IPS-15b (cell line): Measurements from ENCODE around the gene APOC3.
"Not testable (repeated sequence)": the region's sequence is repeated elsewhere in the genome, so short reads cannot be mapped to it uniquely, and the experiment has no call there.

ENCODE experiments used
- H3K27me3 ChIP-seq: one replicate; pipeline ENCODE4 v1.6.1; 2013; ENCODE audit warnings: low read length; ENCODE audit not compliant: control insufficient read depth, insufficient read depth
- H3K36me3 ChIP-seq: one replicate; pipeline ENCODE4 v1.6.1; 2013; ENCODE audit warnings: low read length; ENCODE audit not compliant: control insufficient read depth, insufficient read depth
- H3K4me1 ChIP-seq: one replicate; pipeline ENCODE4 v1.6.1; 2013; ENCODE audit warnings: mild to moderate bottlenecking, low read length; ENCODE audit not compliant: control insufficient read depth, insufficient read depth
- H3K4me3 ChIP-seq: one replicate; pipeline ENCODE4 v1.5.1; 2013; ENCODE audit warnings: low read depth, low read length
- H3K9ac ChIP-seq: one replicate; pipeline ENCODE4 v1.6.1; 2013; ENCODE audit warnings: low read depth, mild to moderate bottlenecking, low read length
- H3K9me3 ChIP-seq: one replicate; pipeline ENCODE4 v1.6.1; 2013; ENCODE audit warnings: mild to moderate bottlenecking, low read length; ENCODE audit not compliant: control insufficient read depth, insufficient read depth

APOC3 gene

GRCh38 chr11:116792144-116792868, 37.4 kb upstream of the APOC3 start:
- no peak overlapping the region for H3K9ac ChIP-seq
- peaks cover 9% of the 10 kb centered on the region for H3K4me1 ChIP-seq
- H3K9me3 ChIP-seq: no peaks in the 10 kb centered on the region
- no peaks in the 10 kb centered on the region for H3K36me3 ChIP-seq
- H3K27me3 ChIP-seq: peaks cover 22% of the 10 kb centered on the region
- H3K4me3 ChIP-seq: no peak overlapping the region

DNA sequence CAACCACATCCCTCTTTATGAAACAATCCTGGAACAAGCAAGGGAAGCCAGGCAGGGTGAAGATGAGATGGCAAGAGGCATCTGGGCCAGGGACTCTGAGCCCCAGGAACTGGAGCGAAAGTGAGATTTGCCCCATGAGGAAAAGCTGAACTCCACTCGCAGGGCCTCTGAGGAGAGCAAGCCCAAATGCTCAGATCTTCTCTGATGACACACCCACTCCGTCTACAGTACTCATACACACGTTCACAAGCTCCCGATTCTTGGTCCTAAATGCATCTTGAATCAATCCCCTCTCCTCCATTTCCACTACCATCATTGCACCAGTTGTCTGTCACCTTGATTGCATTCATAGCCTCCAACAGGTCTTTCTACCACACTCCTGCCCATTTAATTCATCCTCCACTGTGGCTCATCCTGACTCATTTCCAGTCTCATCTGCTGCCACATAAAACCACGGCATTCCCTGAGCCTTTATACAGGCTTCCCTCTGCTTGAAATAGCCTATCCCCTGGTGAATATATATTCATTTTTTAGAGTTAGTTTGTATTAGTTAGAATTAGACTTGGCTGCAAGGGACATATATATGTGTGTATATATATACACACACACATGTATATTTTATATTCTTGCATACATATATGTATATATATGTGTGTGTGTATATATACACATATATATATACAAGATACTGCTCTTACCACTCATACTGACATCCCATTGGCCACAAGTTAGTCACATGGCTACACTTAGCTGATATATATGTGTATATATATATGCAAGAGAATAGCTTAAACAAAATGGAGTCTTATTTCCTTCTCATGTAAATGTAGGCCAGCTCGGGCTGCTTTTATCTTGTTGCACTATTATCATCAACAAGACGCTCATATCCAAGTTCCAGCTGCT, 36.6 kb upstream of the APOC3 start:
- Histone ChIP-seq H3K9me3 (no peaks in the 10 kb centered on the region), H3K4me1 (peaks cover 9% of the 10 kb centered on the region), H3K27me3 (peaks cover 22% of the 10 kb centered on the region), H3K4me3 (no peak overlapping the region), H3K9ac (no peak overlapping the region), H3K36me3 (no peaks in the 10 kb centered on the region)

DNA sequence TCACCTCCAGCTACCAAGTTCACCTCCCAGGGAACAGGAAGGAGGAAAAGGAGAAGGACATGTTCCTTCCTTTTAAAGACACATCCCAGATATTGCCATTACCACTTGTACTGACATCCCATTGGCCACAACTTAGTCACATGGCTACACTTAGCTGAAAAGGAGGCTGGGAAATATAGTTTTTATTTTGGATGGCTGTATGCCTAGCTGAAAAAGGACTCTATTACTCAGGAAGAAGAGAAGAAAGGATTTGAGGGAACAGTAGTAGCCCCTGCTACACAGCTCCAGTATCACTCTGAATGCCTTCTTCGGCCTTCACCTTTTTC, 36.0 kb upstream of the APOC3 start:
- no peak overlapping the region for H3K9ac ChIP-seq
- no peak overlapping the region for H3K4me3 ChIP-seq
- peaks cover 5% of the 10 kb centered on the region for H3K4me1 ChIP-seq
- peaks cover 19% of the 10 kb centered on the region for H3K27me3 ChIP-seq
- H3K9me3 ChIP-seq: no peaks in the 10 kb centered on the region
- H3K36me3 ChIP-seq: no peaks in the 10 kb centered on the region

- Histone ChIP-seq H3K9ac (no peak overlapping the region), H3K9me3 (no peaks in the 10 kb centered on the region)
These were observed 34.9 kb upstream of the APOC3 start for GRCh38 chr11:116794851-116795250.

DNA sequence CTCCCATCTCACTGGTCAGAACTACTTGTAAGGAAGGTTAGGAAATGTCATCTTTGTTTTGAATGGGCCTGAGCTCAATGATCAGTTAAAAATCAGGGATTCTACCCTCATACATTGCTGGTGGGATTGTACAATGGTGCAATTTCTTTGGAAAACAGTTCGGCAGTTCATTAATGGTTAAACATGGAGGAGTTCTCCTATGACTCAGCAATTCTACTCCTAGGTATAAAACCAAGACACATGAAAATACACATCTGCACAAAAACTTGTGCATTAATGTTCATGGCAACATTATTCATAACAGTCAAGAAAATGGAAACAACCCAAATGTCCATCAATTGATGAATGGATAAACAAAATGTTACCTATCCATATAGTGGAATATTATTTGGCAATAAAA, 33.2 kb upstream of the APOC3 start:
- Histone ChIP-seq H3K4me1 (peaks cover 3% of the 10 kb centered on the region), H3K9me3 (no peaks in the 10 kb centered on the region), H3K36me3 (no peaks in the 10 kb centered on the region), H3K9ac (no peak overlapping the region), H3K4me3 (no peak overlapping the region), H3K27me3 (no peaks in the 10 kb centered on the region)

More at GRCh38 chr11:116794851-116795250, 34.9 kb upstream of the APOC3 start:
- H3K4me3 ChIP-seq: no peak overlapping the region
- peaks cover 9% of the 10 kb centered on the region for H3K27me3 ChIP-seq
- peaks cover 5% of the 10 kb centered on the region for H3K4me1 ChIP-seq
- H3K36me3 ChIP-seq: no peaks in the 10 kb centered on the region

DNA sequence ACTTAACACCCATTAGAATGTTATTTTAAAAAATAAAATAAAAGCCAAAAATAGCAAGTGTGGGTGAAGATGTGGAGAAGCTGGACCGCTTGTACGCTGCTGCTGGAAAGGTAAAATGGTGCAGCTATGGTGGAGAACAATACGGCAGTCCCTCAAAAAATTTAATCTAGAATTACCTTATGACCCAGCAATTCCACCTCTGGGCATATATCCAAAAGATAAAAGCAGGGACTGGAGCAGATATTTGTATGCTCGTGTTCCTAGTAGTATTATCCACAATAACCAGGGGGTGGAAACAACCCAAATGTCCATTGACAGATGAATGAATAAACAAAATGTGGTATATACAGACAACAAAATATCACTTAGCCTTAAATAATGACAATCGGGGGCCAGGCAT, 31.9 kb upstream of the APOC3 start:
- Histone ChIP-seq H3K4me1 (peaks cover under 1% of the 10 kb centered on the region), H3K9ac (no peak overlapping the region), H3K9me3 (no peaks in the 10 kb centered on the region), H3K4me3 (no peak overlapping the region), H3K27me3 (peaks cover 2% of the 10 kb centered on the region), H3K36me3 (no peaks in the 10 kb centered on the region)

- Histone ChIP-seq H3K4me1 (no peaks in the 10 kb centered on the region), H3K36me3 (no peaks in the 10 kb centered on the region), H3K9ac (no peak overlapping the region), H3K4me3 (no peak overlapping the region), H3K27me3 (peaks cover 2% of the 10 kb centered on the region), H3K9me3 (no peaks in the 10 kb centered on the region)
These were observed 31.3 kb upstream of the APOC3 start for GRCh38 chr11:116798368-116798767.

DNA sequence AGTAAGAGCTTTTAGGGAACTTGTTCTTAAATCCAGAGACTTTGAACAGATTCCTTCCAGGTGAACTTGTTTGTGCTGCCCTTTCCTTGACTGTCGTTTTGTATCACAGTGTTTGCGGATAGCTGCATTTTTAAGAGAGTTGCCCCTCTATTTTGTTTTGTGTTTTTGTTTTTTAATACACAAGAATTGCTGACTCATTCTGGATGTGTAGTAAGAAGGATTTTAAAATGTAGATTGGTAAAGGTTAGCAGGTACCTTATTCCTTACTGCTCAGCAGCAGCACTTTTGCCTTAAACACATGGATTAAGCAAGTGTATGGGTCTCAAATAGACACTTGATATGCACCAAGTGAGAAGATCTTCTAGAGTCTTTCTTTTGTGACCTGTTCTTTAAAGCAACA, 29.1 kb upstream of the APOC3 start:
- H3K4me1 ChIP-seq: no peaks in the 10 kb centered on the region
- H3K4me3 ChIP-seq: no peak overlapping the region
- no peaks in the 10 kb centered on the region for H3K9me3 ChIP-seq
- H3K27me3 ChIP-seq: peaks cover 2% of the 10 kb centered on the region
- H3K9ac ChIP-seq: no peak overlapping the region
- no peaks in the 10 kb centered on the region for H3K36me3 ChIP-seq

GRCh38 chr11:116801662-116802061, 28.0 kb upstream of the APOC3 start:
- H3K4me1 ChIP-seq, H3K27me3 ChIP-seq, H3K9ac ChIP-seq, H3K9me3 ChIP-seq, H3K4me3 ChIP-seq, H3K36me3 ChIP-seq: not testable (repeated sequence)

DNA sequence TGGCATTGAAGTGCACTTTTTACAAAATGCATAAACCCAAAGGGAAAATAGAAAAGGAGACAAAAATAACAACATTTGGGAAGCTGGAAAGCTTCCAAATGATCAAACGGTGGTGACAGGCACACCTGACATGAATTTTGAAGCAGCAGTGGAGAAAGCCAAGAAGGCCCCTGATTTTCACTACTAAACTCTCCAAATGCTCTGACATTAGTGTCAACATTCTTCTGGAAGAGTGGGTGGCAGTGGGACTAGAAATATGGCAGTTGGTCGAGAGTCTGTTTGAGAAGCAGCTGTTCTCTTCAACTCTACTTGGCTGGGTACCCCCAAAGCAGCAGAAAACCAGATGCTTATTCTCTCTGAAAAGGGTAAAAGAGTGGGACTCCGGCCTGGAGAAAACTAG, 25.7 kb upstream of the APOC3 start:
- no peaks in the 10 kb centered on the region for H3K36me3 ChIP-seq
- no peak overlapping the region for H3K9ac ChIP-seq
- H3K27me3 ChIP-seq: peaks cover 2% of the 10 kb centered on the region
- no peaks in the 10 kb centered on the region for H3K9me3 ChIP-seq
- H3K4me3 ChIP-seq: no peak overlapping the region
- no peaks in the 10 kb centered on the region for H3K4me1 ChIP-seq

- no peaks in the 10 kb centered on the region for H3K27me3 ChIP-seq
- H3K9me3 ChIP-seq: no peaks in the 10 kb centered on the region
- no peak overlapping the region for H3K9ac ChIP-seq
- no peak overlapping the region for H3K4me3 ChIP-seq
- no peaks in the 10 kb centered on the region for H3K4me1 ChIP-seq
- H3K36me3 ChIP-seq: no peaks in the 10 kb centered on the region
These were observed 22.0 kb upstream of the APOC3 start for GRCh38 chr11:116807601-116808261.
